Stomach (tissue), 9 donors: Measurements from ENCODE around the gene PSMB3. TPM values are rescaled to one million over a fixed set of nuclear protein-coding genes. Genes with fewer than 3 reads are reported as not detected.

Experiments used
- DNase-seq, 2 donors: peaks; one replicate each; pipeline versions ENCODE4 v3.0.0 to v3.0.0-alpha.2; 2013 to 2019
- H3K27ac ChIP-seq, 5 donors: fragments of 200-600 bp in 4 of 5; sonication (generic) in 4 of 5; one replicate each; pipeline ENCODE4 v1.5.1; 2013 to 2019; ENCODE audit warnings: mild to moderate bottlenecking in 1 of 5, moderate library complexity in 1 of 5
- H3K27me3 ChIP-seq, 3 donors: fragments of 200-600 bp; sonication (generic); one replicate each; pipeline ENCODE4 v1.5.1; 2017 to 2019; ENCODE audit warnings: mixed run types in 1 of 3
- H3K36me3 ChIP-seq, 4 donors: fragments of 200-600 bp; sonication (generic); 1 replicate in 3 of 4; 2 replicates in 1 of 4; pipeline ENCODE4 v1.5.1; 2016 to 2019
- H3K4me1 ChIP-seq, 4 donors: fragments of 200-600 bp; sonication (generic); one replicate each; pipeline ENCODE4 v1.5.1; 2016 to 2019
- H3K4me3 ChIP-seq, 4 donors: fragments of 200-600 bp; sonication (generic) in 3 of 4; one replicate each; pipeline ENCODE4 v1.5.1; 2016 to 2019; ENCODE audit warnings: mild to moderate bottlenecking in 1 of 4
- H3K9me3 ChIP-seq, 4 donors: fragments of 200-600 bp; sonication (generic); one replicate each; pipeline ENCODE4 v1.5.1; 2016 to 2019
- EP300 ChIP-seq: sonication (generic); formaldehyde crosslinking; IDR thresholded peaks from one replicate; pipeline ENCODE4 v1.6.1; 2017; ENCODE audit warnings: antibody characterized with exemption
- POLR2A ChIP-seq, 4 donors: fragments of 450-650 bp; IDR thresholded peaks; one replicate each; pipeline ENCODE4 v1.6.1; 2016; ENCODE audit warnings: antibody characterized with exemption in 4 of 4, control low read depth in 2 of 4, mild to moderate bottlenecking in 1 of 4, moderate library complexity in 1 of 4
- POLR2AphosphoS5 ChIP-seq, 3 donors: sonication (generic); formaldehyde crosslinking; IDR thresholded peaks; one replicate each; pipeline ENCODE4 v1.6.1; 2016; ENCODE audit warnings: antibody characterized with exemption in 3 of 3
- WGBS, 5 donors: extraction: QIAGEN DNeasy Blood & Tissue Kit in 3 of 5; methylation state at CpG; one replicate each; pipeline versions ENCODE4 v1.1.5 to v1.1.7; 2013 to 2018; 5-methylcytosine and 5-hydroxymethylcytosine counted together
- intact Hi-C: fragments of 100-400 bp; cut with DNase I; formaldehyde crosslinking; loops from one replicate; pipeline ENCODE4 v1.15.1; 2023; ENCODE audit warnings: low total_unique reads
- polyA plus RNA-seq, 3 donors: library from polyadenylated mRNA; stranded (reverse); fragments of 200-250 nt; gene quantifications; one replicate each; pipeline ENCODE4 v1.2.3, GENCODE V29; 2013
- total RNA-seq, 5 donors: library from RNA; depleted of rRNA; stranded (reverse); fragments of >200 nt; gene quantifications; one replicate each; pipeline versions ENCODE4 v1.1.0 to v1.2.3, GENCODE V29; 2014 to 2016
- TF ChIP-seq, protein P1 (sequence below), 7 experiments: fragments of 450-650 bp in 4 of 7; fragments of 200-600 bp in 3 of 7; sonication (generic) in 3 of 7; IDR thresholded peaks; one replicate each; pipeline ENCODE4 v1.5.1; 2016 to 2019; ENCODE audit warnings: antibody characterized with exemption in 7 of 7, control low read depth in 2 of 7, mild to moderate bottlenecking in 1 of 7
- donor health status: healthy with polysubstance abuse.
- donor health status: Bipolar disorder and iron deficiency.
- donor health status: healthy.

The PSMB3 gene
- total and polyA plus RNA-seq, 8 donors: 29.0 to 281 (median 191) TPM

DNA sequence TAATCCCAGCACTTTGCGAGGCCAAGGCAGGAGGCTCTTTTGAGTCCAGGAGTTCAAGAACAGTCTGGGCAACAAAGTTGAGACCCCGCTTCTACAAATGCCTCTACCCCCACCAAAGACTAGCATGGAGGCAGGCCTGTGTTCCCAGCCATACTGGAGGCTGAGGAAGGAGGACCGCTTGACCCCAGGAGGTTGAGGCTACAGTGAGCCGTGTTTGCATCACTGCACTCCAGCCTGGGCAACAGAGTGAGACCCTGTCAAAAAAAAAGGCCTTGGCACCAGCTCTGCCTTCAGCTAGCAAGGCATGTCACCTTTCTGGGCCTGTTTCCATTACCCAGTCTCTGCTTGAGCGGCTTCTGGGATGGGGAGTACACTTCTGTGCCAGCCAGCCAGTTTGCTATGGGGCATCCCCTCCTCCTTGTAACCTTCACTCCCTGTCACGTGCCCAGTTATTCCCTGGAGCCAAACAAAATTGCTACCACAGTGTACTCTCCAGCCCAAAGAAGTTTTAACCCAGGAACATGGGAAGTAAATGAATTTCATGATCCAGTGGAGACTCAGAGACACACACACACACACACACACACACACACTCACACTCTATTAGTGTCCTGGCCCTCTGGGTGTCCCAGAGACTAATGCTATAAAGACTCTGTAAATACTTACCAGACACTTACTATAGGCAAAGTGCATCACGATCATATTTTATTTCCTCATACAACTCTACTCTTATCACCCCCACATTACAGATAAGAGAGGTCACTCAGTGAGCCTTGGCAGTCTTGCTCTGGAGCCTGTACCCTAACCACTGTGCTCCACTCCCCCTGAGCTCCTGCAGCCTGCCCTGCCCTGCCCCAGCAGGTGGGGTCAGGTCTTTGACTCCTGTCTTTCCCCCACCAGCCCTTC, 19.9 kb upstream of the PSMB3 start:
- peak; percentile 57 to 73 for DNase-seq
- H3K36me3 ChIP-seq: peaks cover 6 to 42% (median 38%) of the 10 kb centered on the region in 4 donors
- peak in 2 of 3 donors; percentile 22 for TF ChIP-seq POLR2AphosphoS5 (IDR thresholded peaks at IDR 0.05)
- TF ChIP-seq, protein P1, sequence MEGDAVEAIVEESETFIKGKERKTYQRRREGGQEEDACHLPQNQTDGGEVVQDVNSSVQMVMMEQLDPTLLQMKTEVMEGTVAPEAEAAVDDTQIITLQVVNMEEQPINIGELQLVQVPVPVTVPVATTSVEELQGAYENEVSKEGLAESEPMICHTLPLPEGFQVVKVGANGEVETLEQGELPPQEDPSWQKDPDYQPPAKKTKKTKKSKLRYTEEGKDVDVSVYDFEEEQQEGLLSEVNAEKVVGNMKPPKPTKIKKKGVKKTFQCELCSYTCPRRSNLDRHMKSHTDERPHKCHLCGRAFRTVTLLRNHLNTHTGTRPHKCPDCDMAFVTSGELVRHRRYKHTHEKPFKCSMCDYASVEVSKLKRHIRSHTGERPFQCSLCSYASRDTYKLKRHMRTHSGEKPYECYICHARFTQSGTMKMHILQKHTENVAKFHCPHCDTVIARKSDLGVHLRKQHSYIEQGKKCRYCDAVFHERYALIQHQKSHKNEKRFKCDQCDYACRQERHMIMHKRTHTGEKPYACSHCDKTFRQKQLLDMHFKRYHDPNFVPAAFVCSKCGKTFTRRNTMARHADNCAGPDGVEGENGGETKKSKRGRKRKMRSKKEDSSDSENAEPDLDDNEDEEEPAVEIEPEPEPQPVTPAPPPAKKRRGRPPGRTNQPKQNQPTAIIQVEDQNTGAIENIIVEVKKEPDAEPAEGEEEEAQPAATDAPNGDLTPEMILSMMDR (IDR thresholded peaks at IDR 0.05): no peak
- WGBS, 5 donors: 52 to 72% (median 58%) methylated on average over 7 of the region's 7 CpGs
- H3K4me1 ChIP-seq: peaks cover 47 to 76% (median 67%) of the 10 kb centered on the region in 4 donors
- no peaks in the 10 kb centered on the region for H3K27me3 ChIP-seq
- H3K27ac ChIP-seq: peak overlapping the region; percentile 90 to 97 (median 92)
- H3K9me3 ChIP-seq: no peaks in the 10 kb centered on the region
- intact Hi-C loops: no loop called here
- peak overlapping the region in 1 of 4 donors; percentile 84 for H3K4me3 ChIP-seq

DNA sequence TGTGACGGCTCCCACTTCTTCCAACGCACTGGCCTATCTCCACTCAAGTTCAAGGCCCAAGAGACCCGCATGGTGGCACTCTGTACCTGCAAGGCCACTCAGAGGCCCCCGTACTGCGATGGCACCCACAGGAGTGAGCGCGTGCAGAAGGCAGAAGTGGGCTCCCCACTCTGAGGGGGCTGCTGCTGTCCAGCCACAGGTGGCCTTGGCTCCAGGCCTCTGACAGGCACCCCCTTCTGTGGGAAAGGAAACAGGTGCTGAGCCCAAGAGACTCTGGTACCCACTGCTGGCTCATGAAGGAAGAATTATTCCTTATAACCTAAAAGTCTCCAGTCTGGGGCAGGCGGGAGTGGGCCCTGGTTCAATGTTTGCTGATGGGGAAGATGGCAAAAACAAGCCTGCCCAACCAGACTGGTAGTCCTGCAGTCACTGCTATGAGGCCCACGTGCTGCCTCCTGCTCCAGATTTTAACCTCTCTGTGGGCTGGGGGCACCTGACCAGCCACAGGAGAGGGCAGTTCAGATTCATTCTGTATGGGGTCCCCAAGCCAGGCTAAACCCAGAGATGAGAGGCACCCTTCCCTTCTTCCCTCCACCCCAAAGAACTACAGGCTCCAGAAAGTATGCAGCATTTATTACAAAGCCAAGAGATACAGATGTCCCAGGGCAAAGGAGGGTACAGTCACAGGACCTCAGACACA, 19.1 kb upstream of the PSMB3 start:
- DNase-seq: no peak
- H3K27me3 ChIP-seq: no peaks in the 10 kb centered on the region
- H3K27ac ChIP-seq: peak overlapping the region; percentile 90 to 97 (median 92)
- H3K36me3 ChIP-seq: peaks cover 6 to 50% (median 46%) of the 10 kb centered on the region in 4 donors
- H3K4me3 ChIP-seq: peak overlapping the region in 1 of 4 donors; percentile 21
- 42 to 61% (median 44%) methylated on average over 9 of the region's 9 CpGs for WGBS, 5 donors
- TF ChIP-seq POLR2AphosphoS5 (IDR thresholded peaks at IDR 0.05): no peak
- no peak for TF ChIP-seq EP300
- no peak for TF ChIP-seq POLR2A (IDR thresholded peaks at IDR 0.05)
- TF ChIP-seq, protein P1 (IDR thresholded peaks at IDR 0.05): no peak
- intact Hi-C loops: no loop called here
- no peaks in the 10 kb centered on the region for H3K9me3 ChIP-seq
- peaks cover 47 to 67% (median 63%) of the 10 kb centered on the region in 4 donors for H3K4me1 ChIP-seq

DNA sequence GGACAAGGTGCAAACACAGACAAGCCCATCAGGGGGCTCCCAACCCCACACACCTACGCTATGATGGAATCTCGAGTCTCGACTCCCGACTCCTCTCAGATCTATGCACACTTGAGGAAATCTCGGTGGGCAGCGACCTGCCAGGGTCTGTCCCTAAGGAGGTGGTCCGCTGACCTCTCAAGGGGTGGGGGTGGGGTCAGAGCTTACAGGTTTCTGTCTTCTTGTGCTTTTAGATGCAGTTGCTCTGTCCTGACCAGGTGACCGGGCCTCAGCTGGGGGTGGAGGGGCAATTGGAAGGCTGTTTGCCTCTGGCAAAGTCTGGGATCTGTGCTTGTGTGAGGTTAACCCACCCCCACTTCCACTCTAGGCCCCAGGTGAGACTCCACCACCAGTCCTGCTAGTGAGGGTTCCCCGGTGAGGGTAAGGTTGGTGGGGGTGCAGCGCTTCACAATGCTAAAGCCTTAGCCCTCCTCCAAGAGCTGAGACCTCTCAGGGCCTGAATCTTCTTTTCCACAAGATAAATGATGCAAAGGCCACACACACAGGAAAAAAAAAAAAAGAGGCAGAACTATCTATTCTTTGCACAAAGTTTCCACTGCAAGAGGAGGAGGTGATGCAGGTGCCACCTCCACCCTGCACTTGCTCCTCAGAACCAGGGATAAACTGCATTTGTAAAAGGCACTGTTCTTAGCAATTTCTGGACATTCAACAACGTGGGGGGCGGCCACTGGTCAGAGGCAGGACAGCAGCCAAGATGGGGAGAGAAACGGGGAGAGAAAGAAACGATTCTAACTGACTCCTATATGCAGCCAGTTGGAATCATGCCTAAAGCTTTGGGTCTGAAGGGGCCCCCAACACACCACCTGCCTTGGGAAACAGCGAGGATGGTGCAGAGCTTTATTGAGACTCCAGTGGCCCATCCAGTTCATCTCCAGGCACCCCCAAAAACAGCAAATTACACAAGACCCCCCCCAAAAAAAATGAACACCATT, 18.3 kb upstream of the PSMB3 start:
- WGBS, 5 donors: 59 to 65% (median 62%) methylated on average over 15 of the region's 15 CpGs
- Histone ChIP-seq H3K27me3 (no peaks in the 10 kb centered on the region), H3K36me3 (peaks cover 6 to 59% (median 54%) of the 10 kb centered on the region in 4 donors), H3K9me3 (no peaks in the 10 kb centered on the region), H3K27ac (peak overlapping the region; percentile 90 to 97 (median 92)), H3K4me3 (no peak overlapping the region), H3K4me1 (peaks cover 39 to 59% (median 55%) of the 10 kb centered on the region in 4 donors)
- intact Hi-C loops: loop anchor here (2.0 kb wide), 1 partner anchor 57 kb away; no protein-coding TSS in a partner anchor
- TF ChIP-seq POLR2A (IDR thresholded peaks at IDR 0.05) (no peak), POLR2AphosphoS5 (IDR thresholded peaks at IDR 0.05) (no peak), EP300 (no peak)
- TF ChIP-seq, protein P1 (IDR thresholded peaks at IDR 0.05): no peak
- no peak for DNase-seq
